GM12878 (cell line): ENCODE data around the gene TRIM43B. TPM values are rescaled to one million over a fixed set of nuclear protein-coding genes. Genes with fewer than 3 reads are reported as not detected.
"Not testable (repeated sequence)": the region's sequence is repeated elsewhere in the genome, so short reads cannot be mapped to it uniquely, and the experiment has no call there.

Experiments used
- ATAC-seq: fragments of 200-7000 bp; cut with Tn5 transposase; 3 replicates; pipeline ENCODE4 v1.9.1; 2020; ENCODE audit warnings: mild to moderate bottlenecking, moderate library complexity
- BruUV-seq: library from RNA; stranded (reverse); fragments of 400-500 nt; replicated peaks from 2 replicates; lab custom pipeline; 2021; lab: Mats Ljungman, UMichigan
- CTCF ChIA-PET: fragments of 300-600 bp; sonication (Branson Sonifier 250); formaldehyde crosslinking; extraction: SDS; loops from one replicate; lab custom pipeline; 2021; ENCODE audit warnings: inconsistent platforms; lab: Yijun Ruan, JAX
- POLR2A ChIA-PET: fragments of 350-600 bp; formaldehyde crosslinking; extraction: SDS; loops from one replicate; lab custom pipeline; 2021; ENCODE audit warnings: inconsistent platforms; lab: Charles Lee
- RAD21 ChIA-PET: fragments of 300-600 bp; sonication (Branson Sonifier 250); formaldehyde crosslinking; loops from one replicate; lab custom pipeline; 2023; ENCODE audit warnings: antibody characterized with exemption; ENCODE audit not compliant: unreplicated experiment; lab: Charles Lee
- SMC1A ChIA-PET: fragments of 300-600 bp; sonication (Branson Sonifier 250); formaldehyde crosslinking; loops from one replicate; lab custom pipeline; 2023; ENCODE audit not compliant: unreplicated experiment, uncharacterized antibody; lab: Charles Lee
- DNase-seq: peaks from one replicate; pipeline ENCODE4 v3.0.0-alpha.2; 2011; ENCODE audit warnings: low read depth, low spot score
- FAIRE-seq: peaks from 3 replicates; lab custom pipeline; 2011; peaks lifted over from hg19 to GRCh38; lab: Jason Lieb, UNC
- H2AFZ ChIP-seq: 2 replicates; pipeline ENCODE4 v1.6.0; 2011; ENCODE audit warnings: low read depth, low read length, control low read depth; ENCODE audit not compliant: control insufficient read depth
- H3K27ac ChIP-seq: 2 replicates; pipeline ENCODE4 v1.5.1; 2011; ENCODE audit warnings: control low read depth; ENCODE audit not compliant: control insufficient read depth, insufficient read depth
- H3K27me3 ChIP-seq, 2 experiments: replicated peaks in 1 of 2; 2 replicates each; pipeline versions ENCODE4 v1.6.0 to v1.6.1; 2011; ENCODE audit warnings: low read length in 1 of 2; ENCODE audit not compliant: control insufficient read depth in 2 of 2, insufficient read depth in 2 of 2
- H3K36me3 ChIP-seq, 2 experiments: 2 replicates each; pipeline ENCODE4 v1.5.1; 2011; ENCODE audit warnings: low read length in 1 of 2; ENCODE audit not compliant: control insufficient read depth in 2 of 2, insufficient read depth in 2 of 2
- H3K4me1 ChIP-seq: 2 replicates; pipeline ENCODE4 v1.6.1; 2011; ENCODE audit warnings: mild to moderate bottlenecking, low read length, moderate library complexity, mixed read lengths; ENCODE audit not compliant: control insufficient read depth, insufficient read depth
- H3K4me2 ChIP-seq: 2 replicates; pipeline ENCODE4 v1.6.0; 2011; ENCODE audit warnings: control low read depth; ENCODE audit not compliant: control insufficient read depth, insufficient read depth
- H3K4me3 ChIP-seq: fragments of 200-600 bp; sonication (generic); 2 replicates; pipeline ENCODE4 v1.5.1; 2016
- H3K79me2 ChIP-seq: 2 replicates; pipeline ENCODE4 v1.6.0; 2011; ENCODE audit warnings: low read length; ENCODE audit not compliant: control insufficient read depth, insufficient read depth
- H3K9ac ChIP-seq: 2 replicates; pipeline ENCODE4 v1.8.0; 2011; ENCODE audit warnings: low read length, control low read depth, mixed read lengths; ENCODE audit not compliant: control insufficient read depth, insufficient read depth
- H3K9me3 ChIP-seq: replicated peaks from 3 replicates; pipeline ENCODE4 v1.5.1; 2011; ENCODE audit warnings: mild to moderate bottlenecking, low read length; ENCODE audit not compliant: control insufficient read depth, insufficient read depth
- H4K20me1 ChIP-seq: 2 replicates; pipeline ENCODE4 v1.6.0; 2011; ENCODE audit not compliant: control insufficient read depth, insufficient read depth
- WGBS: methylation state at CpG from one replicate; pipeline ENCODE4 v1.1.6; 2016; ENCODE audit warnings: low lambda C conversion rate; ENCODE audit not compliant: insufficient replicate concordance, insufficient coverage; ENCODE audit errors: missing lambda C conversion rate; 5-methylcytosine and 5-hydroxymethylcytosine counted together
- in situ Hi-C: fragments of 300-500 bp; cut with MboI; formaldehyde crosslinking; loops from 9 replicates; pipeline ENCODE4 v1.14.3; 2018; ENCODE audit warnings: mixed read lengths
- intact Hi-C: fragments of 100-400 bp; cut with micrococcal nuclease; formaldehyde crosslinking; loops from one replicate; pipeline ENCODE4 v1.14.2; 2022; ENCODE audit not compliant: unreplicated experiment
- polyA plus RNA-seq, 11 experiments: library from polyadenylated mRNA; depleted of rRNA in 4 of 11; unstranded in 6 of 11; stranded (reverse) in 5 of 11; fragments of >200 nt; fragmentation: Nextera tagmentation in 4 of 11; fragmentation: Illumina TruSeq in 1 of 11; extraction: Ambion mirVana in 4 of 11; extraction: Trizol in 1 of 11; gene quantifications; 1 replicate in 1 of 11; 2 replicates in 10 of 11; pipeline versions ENCODE4 v1.2.1 to v1.2.3, GENCODE V29; 2011 to 2016; ENCODE audit warnings: inconsistent platforms in 2 of 11, missing spikeins in 2 of 11, low read depth in 1 of 11
- total RNA-seq, 4 experiments: library from RNA; depleted of rRNA in 3 of 4; stranded (reverse); fragments of >200 nt in 3 of 4; fragmentation: Illumina TruSeq in 1 of 4; extraction: Trizol in 1 of 4; gene quantifications; 2 replicates each; pipeline versions ENCODE4 v1.2.1 to v1.2.3, GENCODE V29; 2013 to 2021

The TRIM43B gene
- total and polyA plus RNA-seq, 10 of the 15 experiments (the other 5 are each of a cell fraction or from before 2014, with no cell fraction given): 0.05 TPM; not detected in 9

DNA sequence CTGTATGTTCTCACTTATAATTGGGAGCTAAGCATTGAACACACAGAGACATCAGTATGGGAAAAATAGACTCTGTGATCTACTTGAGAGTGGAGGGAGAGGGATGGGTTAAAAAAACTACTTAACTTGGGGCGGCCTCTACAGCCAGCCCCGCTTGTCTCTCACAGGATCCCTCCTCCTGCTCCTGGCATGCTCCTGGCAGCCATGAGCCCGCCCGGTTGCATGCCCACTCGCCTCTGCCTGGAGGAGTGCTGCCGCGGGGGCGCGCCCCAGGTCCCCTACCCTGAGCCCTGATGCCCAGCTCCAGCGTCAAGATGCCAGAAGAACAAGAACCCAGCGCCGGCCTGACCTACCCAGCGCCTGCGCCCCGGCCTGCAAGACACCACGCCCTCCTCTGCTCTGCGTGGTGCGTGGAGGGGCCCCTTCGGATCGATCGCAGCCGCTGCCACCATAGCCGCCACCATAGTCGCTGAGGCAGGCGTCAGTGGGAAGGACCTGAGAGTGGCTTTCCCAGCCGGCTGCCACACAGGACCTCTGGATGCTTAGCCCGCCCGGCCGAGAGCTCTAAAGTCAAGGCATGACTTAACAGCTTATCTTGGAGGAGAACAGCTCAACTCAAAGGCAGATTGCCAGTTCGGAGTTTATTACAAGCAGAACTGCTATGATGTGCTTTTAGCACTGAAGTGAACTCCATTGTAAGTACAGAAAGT lies 49.2 kb downstream of the TRIM43B start:
- H3K4me2 ChIP-seq, H3K36me3 ChIP-seq, H3K27ac ChIP-seq, CTCF ChIA-PET, BruUV-seq, SMC1A ChIA-PET, RAD21 ChIA-PET, ATAC-seq, H3K4me1 ChIP-seq, H3K79me2 ChIP-seq, H3K27me3 ChIP-seq, intact Hi-C loops, FAIRE-seq, in situ Hi-C loops, H4K20me1 ChIP-seq, H3K9ac ChIP-seq, DNase-seq, H2AFZ ChIP-seq, H3K4me3 ChIP-seq, POLR2A ChIA-PET, H3K9me3 ChIP-seq: not testable (repeated sequence)
- no CpG with 5 or more reads among the region's 30 CpGs for WGBS

DNA sequence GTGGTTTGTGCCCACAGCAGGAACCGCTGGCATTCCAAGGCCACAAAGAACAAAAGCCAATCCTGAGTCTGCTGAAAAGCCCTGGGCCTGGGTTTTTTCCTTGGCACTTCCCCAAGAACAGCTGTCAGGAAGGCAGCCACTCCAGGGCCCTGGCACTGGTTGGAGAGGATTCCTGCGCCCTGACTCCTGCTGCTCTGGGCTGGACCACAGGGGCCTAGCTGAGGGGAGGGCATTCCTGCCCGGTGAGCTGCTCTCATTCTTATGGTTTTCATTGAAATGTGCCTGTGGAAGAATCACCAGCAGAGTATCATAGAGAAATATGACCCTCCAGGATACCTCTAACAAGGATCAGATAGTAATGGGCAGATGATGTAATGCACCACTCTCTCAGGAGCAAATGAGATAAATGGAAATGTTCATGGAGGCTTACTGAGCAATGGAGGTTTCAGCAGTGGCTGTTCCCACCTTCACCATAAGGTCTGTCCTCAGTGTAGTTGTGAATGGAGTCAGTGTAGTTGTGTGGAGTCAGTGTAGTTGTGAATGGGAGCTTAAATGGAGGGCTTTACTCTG lies 50.0 kb downstream of the TRIM43B start:
- 44% methylated on average over 2 of the region's 3 CpGs for WGBS
- H3K4me3 ChIP-seq, RAD21 ChIA-PET: not testable (repeated sequence)

DNA sequence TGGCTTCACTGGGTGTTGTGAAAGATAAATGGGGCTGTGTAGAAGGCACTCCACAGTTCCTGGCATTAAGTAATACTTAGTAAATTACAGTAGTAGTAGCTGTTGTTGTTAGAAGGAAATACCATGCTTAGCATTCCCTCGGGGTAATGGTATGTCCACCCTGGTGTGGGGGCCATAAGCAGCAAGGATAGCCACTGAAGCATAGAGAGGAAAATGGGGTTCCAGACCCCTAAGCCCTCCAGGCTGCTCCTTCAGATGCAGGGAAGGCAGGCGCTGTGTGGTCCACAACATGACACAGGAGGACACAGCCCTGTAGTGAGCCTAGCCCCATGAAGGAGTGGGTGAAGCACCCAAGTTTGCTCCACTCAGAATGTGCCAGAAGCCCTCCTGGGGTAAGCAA lies 50.6 kb downstream of the TRIM43B start:
- H3K4me2 ChIP-seq, FAIRE-seq, DNase-seq, ATAC-seq, CTCF ChIA-PET, H3K27ac ChIP-seq, H3K4me1 ChIP-seq, POLR2A ChIA-PET, H3K4me3 ChIP-seq, H2AFZ ChIP-seq, intact Hi-C loops, H4K20me1 ChIP-seq, in situ Hi-C loops, H3K9me3 ChIP-seq, H3K9ac ChIP-seq, H3K27me3 ChIP-seq, RAD21 ChIA-PET, H3K79me2 ChIP-seq, SMC1A ChIA-PET, H3K36me3 ChIP-seq, BruUV-seq: not testable (repeated sequence)
- 33% methylated on average over 2 of the region's 2 CpGs for WGBS

More for the DNA sequence above, 50.0 kb downstream of the TRIM43B start:
- H3K27ac ChIP-seq, CTCF ChIA-PET, H3K36me3 ChIP-seq, H4K20me1 ChIP-seq, POLR2A ChIA-PET, H2AFZ ChIP-seq, BruUV-seq, SMC1A ChIA-PET, intact Hi-C loops, ATAC-seq, H3K9me3 ChIP-seq, in situ Hi-C loops, DNase-seq, H3K79me2 ChIP-seq, H3K27me3 ChIP-seq, H3K9ac ChIP-seq, FAIRE-seq, H3K4me1 ChIP-seq, H3K4me2 ChIP-seq: not testable (repeated sequence)

DNA sequence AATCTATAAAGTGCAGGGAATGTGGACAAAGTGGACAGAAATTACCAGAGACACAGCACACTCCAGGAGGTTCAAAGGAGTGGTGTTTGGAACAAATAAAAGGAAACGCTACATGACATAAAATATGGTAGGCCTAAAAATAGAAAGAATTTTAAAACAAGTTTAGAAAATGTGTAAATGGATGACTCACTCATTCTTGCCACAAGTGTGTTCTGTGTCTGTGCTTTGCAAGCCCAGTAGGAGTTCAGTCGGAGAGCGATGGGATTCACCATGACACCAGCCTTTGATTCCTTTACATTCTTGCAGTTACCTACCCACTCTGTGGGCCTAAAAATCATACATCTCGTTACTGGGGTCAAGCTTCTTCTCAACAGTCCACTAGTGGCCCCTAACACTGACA lies 51.2 kb downstream of the TRIM43B start:
- POLR2A ChIA-PET, ATAC-seq, in situ Hi-C loops, SMC1A ChIA-PET, CTCF ChIA-PET, H3K27ac ChIP-seq, H3K4me1 ChIP-seq, H3K9me3 ChIP-seq, H3K36me3 ChIP-seq, BruUV-seq, H2AFZ ChIP-seq, H3K9ac ChIP-seq, FAIRE-seq, H3K4me2 ChIP-seq, H3K4me3 ChIP-seq, RAD21 ChIA-PET, H3K79me2 ChIP-seq, DNase-seq, H4K20me1 ChIP-seq, H3K27me3 ChIP-seq, intact Hi-C loops: not testable (repeated sequence)
- 0% methylated on average over 1 of the region's 4 CpGs for WGBS
